Heart right ventricle (tissue), 16 donors: ENCODE data around the gene GRB14. TPM values are rescaled to one million over a fixed set of nuclear protein-coding genes. Genes with fewer than 3 reads are reported as not detected.

Source experiments
- ATAC-seq, 8 donors: fragments of 200-7000 bp; cut with Tn5 transposase; one replicate each; pipeline ENCODE4 v1.9.1; 2020; ENCODE audit warnings: mild to moderate bottlenecking in 8 of 8, moderate library complexity in 8 of 8, moderate number of reproducible peaks in 1 of 8
- DNase-seq, 2 donors: peaks; one replicate each; pipeline ENCODE4 v3.0.0-alpha.2; 2020
- H3K27ac ChIP-seq, 10 donors: fragments of 200-600 bp; sonication (generic) in 2 of 10; one replicate each; pipeline versions ENCODE4 v1.5.0 to v1.8.0; 2020 to 2022; ENCODE audit warnings: mild to moderate bottlenecking in 3 of 10
- H3K27me3 ChIP-seq, 7 donors: fragments of 200-600 bp; one replicate each; pipeline ENCODE4 v1.8.0; 2021 to 2022; ENCODE audit warnings: mild to moderate bottlenecking in 2 of 7
- H3K36me3 ChIP-seq, 9 donors: fragments of 200-600 bp; sonication (generic) in 1 of 9; one replicate each; pipeline versions ENCODE4 v1.5.0 to v1.8.0; 2020 to 2022; ENCODE audit warnings: mild to moderate bottlenecking in 2 of 9
- H3K4me1 ChIP-seq, 9 donors: fragments of 200-600 bp; sonication (generic) in 1 of 9; one replicate each; pipeline versions ENCODE4 v1.5.0 to v1.8.0; 2020 to 2022; ENCODE audit warnings: mild to moderate bottlenecking in 4 of 9
- H3K4me3 ChIP-seq, 10 donors: fragments of 200-600 bp; sonication (generic) in 2 of 10; one replicate each; pipeline versions ENCODE4 v1.5.0 to v1.8.0; 2020 to 2022; ENCODE audit warnings: mild to moderate bottlenecking in 7 of 10, moderate library complexity in 2 of 10
- H3K9me3 ChIP-seq, 11 donors: fragments of 200-600 bp in 10 of 11; sonication (generic) in 2 of 11; one replicate each; pipeline versions ENCODE4 v1.5.0 to v1.8.0; 2013 to 2022; ENCODE audit warnings: mild to moderate bottlenecking in 2 of 11, control low read depth in 1 of 11, moderate library complexity in 1 of 11
- CTCF ChIP-seq, 9 donors: fragments of 200-600 bp; sonication (generic) in 2 of 9; IDR thresholded peaks; one replicate each; pipeline versions ENCODE4 v1.5.0 to v1.8.0; 2021 to 2022; ENCODE audit warnings: antibody characterized with exemption in 9 of 9, mild to moderate bottlenecking in 5 of 9, moderate library complexity in 1 of 9
- WGBS, 2 donors: extraction: QIAGEN DNeasy Blood & Tissue Kit; methylation state at CpG; one replicate each; pipeline ENCODE4 v1.1.7; 2013; ENCODE audit warnings: inconsistent platforms in 1 of 2; 5-methylcytosine and 5-hydroxymethylcytosine counted together
- intact Hi-C, 10 donors: fragments of 100-400 bp; cut with DNase I; formaldehyde crosslinking; loops; one replicate each; pipeline versions ENCODE4 v1.11.1 to v1.14.2; 2022
- polyA plus RNA-seq, 2 donors: library from polyadenylated mRNA; stranded (reverse); fragments of 200-250 nt; gene quantifications; one replicate each; pipeline ENCODE4 v1.2.3, GENCODE V29; 2013
- total RNA-seq, 10 donors: library from RNA; stranded (reverse); fragmentation: NEBNext Ultra II Directional in 3 of 10; extraction: Animal tissue kit (Norgen Biotek cat#: 25700) in 3 of 10; gene quantifications; one replicate each; pipeline versions ENCODE4 v1.2.1 to v1.2.4, GENCODE V29; 2021 to 2023
- donor health status: Arrhythmogenic right ventricular cardiomyopathy.
- donor health status: ischemic (EF 13 %, LVEDD 7.1; RV severe dilation, severe dysfunction).
- donor health status: healthy with polysubstance abuse.
- donor health status: DM: no; HTN: yes; CAD: no.
- donor health status: DM: no; HTN: no; CAD: no.
- donor health status: ischemic (EF 25% LVEDD 6.9; RV normal size, moderate dysfunction).
- donor health status: ischemic (EF 25% LVEDD 5.7; RV mildly dilated, moderate dysfunction).
- donor health status: healthy.
- donor health status: DM: yes; HTN: yes; CAD: no.
- donor health status: Ischemic cardiomyopathy.
- donor health status: ischemic (EF 35%, LVEDD 5.7; RV mildly dilated, moderate dysfunction).
- donor health status: nonischemic (EF 11% LVEDD 7.7; RV severe dilation, severe dysfunction).
- donor health status: DM: yes; HTN: yes; CAD: no.
- donor health status: PGD.
- donor health status: ischemic (EF 29% LVEDD 5.4; RV normal size, mild dysfunction).
- donor health status: nonischemic (EF 23%, LVEDD 6.1; RV moderate dilation, normal function).

GRB14 gene
- total and polyA plus RNA-seq, 12 donors, result 3.8 to 112 (median 9.2) TPM

GRCh38 chr2:164450278-164450677 is 171.0 kb downstream of the GRB14 start:
- TF ChIP-seq CTCF (IDR thresholded peaks at IDR 0.05), result no peak
- Histone ChIP-seq H3K27ac (no peak overlapping the region), H3K4me3 (no peak overlapping the region), H3K36me3 (no peaks in the 10 kb centered on the region), H3K4me1 (no peaks in the 10 kb centered on the region), H3K27me3 (no peaks in the 10 kb centered on the region), H3K9me3 (no peaks in the 10 kb centered on the region)
- DNase-seq (no peak), ATAC-seq (no peak)
- WGBS, 2 donors, result 92% methylated on average over 2 of the region's 2 CpGs
- intact Hi-C loops, result no loop called here

DNA sequence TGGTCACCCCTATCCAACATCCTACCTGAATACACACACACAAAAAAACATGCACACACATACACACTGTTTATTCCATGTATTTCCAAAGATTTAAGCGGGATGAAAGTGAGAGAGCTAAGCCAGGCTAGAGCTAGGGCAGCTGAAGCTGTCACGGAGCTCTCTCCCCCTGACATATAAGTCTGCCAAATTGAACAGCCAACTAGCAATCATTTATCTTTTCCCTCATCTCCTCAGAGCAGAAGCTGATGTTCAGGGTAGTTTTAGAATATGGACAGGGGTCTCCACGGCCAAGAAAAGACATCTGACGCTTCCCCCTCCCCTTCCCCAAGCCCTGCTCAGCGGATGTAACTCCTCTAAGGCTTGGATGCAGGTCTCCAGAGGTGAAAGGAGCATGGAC is 171.6 kb downstream of the GRB14 start:
- H3K9me3 ChIP-seq, result no peaks in the 10 kb centered on the region
- DNase-seq, result no peak
- H3K27ac ChIP-seq, result no peak overlapping the region
- H3K27me3 ChIP-seq, result no peaks in the 10 kb centered on the region
- no peak overlapping the region for H3K4me3 ChIP-seq
- no peak for ATAC-seq
- 73 to 83% methylated on average over 5 of the region's 5 CpGs for WGBS, 2 donors
- no peaks in the 10 kb centered on the region for H3K36me3 ChIP-seq
- no peaks in the 10 kb centered on the region for H3K4me1 ChIP-seq
- intact Hi-C loops, result no loop called here
- TF ChIP-seq CTCF (IDR thresholded peaks at IDR 0.05), result no peak

DNA sequence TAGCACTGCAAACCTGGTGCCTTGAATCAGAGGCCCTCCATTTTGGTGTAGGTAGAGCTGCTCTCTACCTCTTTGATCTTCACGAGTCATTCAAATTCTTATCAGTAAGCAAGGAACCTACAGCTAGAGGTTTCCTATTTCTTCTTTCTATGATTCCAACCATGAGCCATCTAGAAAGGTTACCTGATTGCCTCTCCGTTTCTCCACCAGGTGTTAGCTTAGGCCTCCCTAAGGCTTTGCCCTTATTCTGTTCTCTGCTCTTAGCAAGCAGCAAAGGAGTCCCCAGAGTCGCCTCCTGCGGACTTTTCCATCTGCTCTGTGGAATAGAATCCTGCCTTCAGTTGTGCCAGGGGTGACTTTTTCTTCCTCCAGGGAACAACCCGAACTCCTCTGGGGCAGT is 173.6 kb downstream of the GRB14 start:
- no peak overlapping the region for H3K27ac ChIP-seq
- 74 to 78% methylated on average over 5 of the region's 5 CpGs for WGBS, 2 donors
- no peaks in the 10 kb centered on the region for H3K36me3 ChIP-seq
- no peaks in the 10 kb centered on the region for H3K9me3 ChIP-seq
- intact Hi-C loops, result no loop called here
- ATAC-seq, result no peak
- no peak overlapping the region for H3K4me3 ChIP-seq
- no peak for TF ChIP-seq CTCF (IDR thresholded peaks at IDR 0.05)
- no peaks in the 10 kb centered on the region for H3K4me1 ChIP-seq
- H3K27me3 ChIP-seq, result no peaks in the 10 kb centered on the region
- no peak for DNase-seq

Other genes starting within 250 kb of the GRB14 start
- 10 to 100 TPM; 12.1 to 20.5 (median 15.1) TPM for gene COBLL1, start 220.3 kb upstream of the GRB14 start, total RNA-seq
- gene COBLL1, start 220.3 kb upstream of the GRB14 start, polyA plus RNA-seq, result 1 to 10 TPM; 5.0 to 6.0 TPM